ENCODE data around the gene NCBP2L.

GRCh38 chrX:107738272-107738671 is 39.3 kb upstream of the NCBP2L start:
- no peak for TF ChIP-seq HDAC2 (IDR thresholded peaks at IDR 0.05)
- TF ChIP-seq CTCF (IDR thresholded peaks at IDR 0.05): no peak
- no peak for TF ChIP-seq CHD2 (IDR thresholded peaks at IDR 0.05; ENCODE audit: low read length, partially characterized antibody)
- no peak for TF ChIP-seq POLR2A (IDR thresholded peaks at IDR 0.05; ENCODE audit: low read length)
- no peak for TF ChIP-seq PBX3 (IDR thresholded peaks at IDR 0.05)
- TF ChIP-seq USF2 (IDR thresholded peaks at IDR 0.05): no peak
- no peak for TF ChIP-seq CEBPB (IDR thresholded peaks at IDR 0.05)
